Prostate gland (tissue), 2 donors: ENCODE results near the gene ARL2BP. TPM values are rescaled to one million over a fixed set of nuclear protein-coding genes. Genes with fewer than 3 reads are reported as not detected.
"Not testable (repeated sequence)": the region's sequence is repeated elsewhere in the genome, so short reads cannot be mapped to it uniquely, and the experiment has no call there.

Source experiments
- DNase-seq: peaks from one replicate; pipeline ENCODE4 v3.0.0-alpha.2; 2019; ENCODE audit warnings: low spot score
- H3K27ac ChIP-seq, 2 donors: fragments of 200-600 bp; sonication (generic); 2 replicates each; pipeline ENCODE4 v1.5.1; 2017 to 2019
- H3K27me3 ChIP-seq: fragments of 200-600 bp; sonication (generic); replicated peaks from 2 replicates; pipeline ENCODE4 v1.5.1; 2019; ENCODE audit not compliant: insufficient read depth
- H3K36me3 ChIP-seq, 2 donors: fragments of 200-600 bp; sonication (generic); 1 replicate in 1 of 2; 2 replicates in 1 of 2; pipeline versions ENCODE4 v1.5.1 to v1.8.1; 2017 to 2019
- H3K4me1 ChIP-seq: fragments of 200-600 bp; sonication (generic); replicated peaks from 2 replicates; pipeline ENCODE4 v1.5.1; 2019
- H3K4me3 ChIP-seq, 2 donors: fragments of 200-600 bp; sonication (generic); 2 replicates each; pipeline ENCODE4 v1.5.1; 2017 to 2019
- H3K9me3 ChIP-seq: fragments of 200-600 bp; sonication (generic); 2 replicates; pipeline ENCODE4 v1.5.1; 2017
- POLR2A ChIP-seq: fragments of 450-650 bp; IDR thresholded peaks from one replicate; pipeline ENCODE4 v1.6.1; 2016; ENCODE audit warnings: antibody characterized with exemption, mild to moderate bottlenecking
- POLR2AphosphoS5 ChIP-seq: sonication (generic); formaldehyde crosslinking; IDR thresholded peaks from one replicate; pipeline ENCODE4 v1.6.1; 2017; ENCODE audit warnings: antibody characterized with exemption
- WGBS: methylation state at CpG from one replicate; pipeline ENCODE4 v1.1.5; 2018; 5-methylcytosine and 5-hydroxymethylcytosine counted together
- intact Hi-C: fragments of 100-400 bp; cut with DNase I; formaldehyde crosslinking; loops from one replicate; pipeline ENCODE4 v1.14.2; 2022
- total RNA-seq, 2 donors: library from RNA; depleted of rRNA; stranded (reverse); fragments of >200 nt; gene quantifications; one replicate each; pipeline ENCODE4 v1.1.0, GENCODE V29; 2016
- TF ChIP-seq, protein P1 (sequence below), 4 experiments: fragments of 200-600 bp in 2 of 4; fragments of 450-650 bp in 2 of 4; sonication (generic) in 2 of 4; IDR thresholded peaks; 1 replicate in 3 of 4; 2 replicates in 1 of 4; pipeline ENCODE4 v1.5.1; 2016 to 2019; ENCODE audit warnings: antibody characterized with exemption in 4 of 4, mild to moderate bottlenecking in 2 of 4, moderate library complexity in 2 of 4

ARL2BP gene
- total RNA-seq, result 10 to 100 TPM; 62.3 to 81.4 TPM

DNA sequence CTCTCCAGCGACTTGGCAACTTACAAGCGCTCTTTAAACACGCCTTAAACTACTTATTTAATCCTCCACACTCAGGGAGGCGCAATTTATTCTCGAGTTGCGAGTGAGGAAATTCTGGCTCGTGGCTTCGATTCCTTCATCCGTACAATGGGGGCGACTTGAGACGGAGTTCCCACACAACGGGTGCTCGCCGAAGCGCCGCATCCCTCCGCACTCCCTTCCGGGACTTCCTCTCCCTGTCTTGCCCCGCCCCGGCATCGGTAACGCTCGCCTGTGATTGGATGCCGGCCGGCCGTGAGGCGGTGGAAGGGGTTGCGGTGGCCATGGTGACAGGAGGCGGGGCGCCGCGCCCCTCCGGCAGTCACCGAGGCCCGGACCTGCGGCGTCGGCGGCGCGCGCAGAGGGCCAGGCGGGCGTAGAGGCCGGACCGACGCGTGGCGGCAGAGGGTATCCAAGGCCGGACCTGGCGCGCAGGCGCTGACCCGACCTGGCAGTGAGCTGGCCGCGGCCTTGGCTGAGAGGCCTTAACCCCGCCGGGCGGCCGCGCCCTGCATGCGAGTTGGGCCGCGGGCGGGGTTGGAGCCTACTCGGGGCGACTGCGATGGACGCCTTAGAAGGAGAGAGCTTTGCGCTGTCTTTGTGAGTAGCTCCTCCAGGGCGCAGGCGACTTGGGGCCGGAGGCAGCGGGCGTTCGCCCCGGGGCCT, at the start of gene ARL2BP:
TSS of gene ARL2BP (plus strand) at position 493 of the 705 bp plus-strand sequence. CDS start at position 602, 109 bp downstream.
- peak; percentile 98 for DNase-seq
- WGBS, result under 1% methylated on average over 37 of the region's 77 CpGs
- intact Hi-C loops, result loop anchor here (5.0 kb wide), 2 partner anchors 37 to 52 kb away; partner anchors contain the start of gene PLLP

DNA sequence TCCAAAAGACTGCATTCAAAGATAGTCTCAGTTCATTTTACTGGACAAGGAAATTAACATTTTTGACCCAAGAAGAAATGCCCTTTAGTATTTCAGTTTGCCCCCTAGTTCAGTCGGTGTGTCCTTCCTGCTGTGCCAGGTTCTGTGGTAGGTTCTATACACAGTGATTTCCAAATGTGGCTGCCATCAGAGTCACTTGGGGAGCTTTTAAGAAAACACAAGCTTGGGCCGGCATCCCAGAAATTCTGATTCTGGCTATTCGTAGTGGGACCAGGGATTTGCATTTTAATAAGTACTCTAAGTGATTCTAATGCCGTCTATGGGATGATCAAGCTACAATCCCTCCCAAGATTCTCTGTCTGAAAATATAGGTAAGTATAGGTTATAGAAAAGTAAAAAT, 48.8 kb upstream of the ARL2BP start:
- intact Hi-C loops, result no loop called here
- no peak overlapping the region for H3K4me3 ChIP-seq
- no peak for TF ChIP-seq POLR2A
- TF ChIP-seq POLR2AphosphoS5, result no peak
- TF ChIP-seq, protein P1, sequence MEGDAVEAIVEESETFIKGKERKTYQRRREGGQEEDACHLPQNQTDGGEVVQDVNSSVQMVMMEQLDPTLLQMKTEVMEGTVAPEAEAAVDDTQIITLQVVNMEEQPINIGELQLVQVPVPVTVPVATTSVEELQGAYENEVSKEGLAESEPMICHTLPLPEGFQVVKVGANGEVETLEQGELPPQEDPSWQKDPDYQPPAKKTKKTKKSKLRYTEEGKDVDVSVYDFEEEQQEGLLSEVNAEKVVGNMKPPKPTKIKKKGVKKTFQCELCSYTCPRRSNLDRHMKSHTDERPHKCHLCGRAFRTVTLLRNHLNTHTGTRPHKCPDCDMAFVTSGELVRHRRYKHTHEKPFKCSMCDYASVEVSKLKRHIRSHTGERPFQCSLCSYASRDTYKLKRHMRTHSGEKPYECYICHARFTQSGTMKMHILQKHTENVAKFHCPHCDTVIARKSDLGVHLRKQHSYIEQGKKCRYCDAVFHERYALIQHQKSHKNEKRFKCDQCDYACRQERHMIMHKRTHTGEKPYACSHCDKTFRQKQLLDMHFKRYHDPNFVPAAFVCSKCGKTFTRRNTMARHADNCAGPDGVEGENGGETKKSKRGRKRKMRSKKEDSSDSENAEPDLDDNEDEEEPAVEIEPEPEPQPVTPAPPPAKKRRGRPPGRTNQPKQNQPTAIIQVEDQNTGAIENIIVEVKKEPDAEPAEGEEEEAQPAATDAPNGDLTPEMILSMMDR (IDR thresholded peaks at IDR 0.05), result no peak
- H3K36me3 ChIP-seq, result no peaks in the 10 kb centered on the region
- no peak for DNase-seq
- H3K27me3 ChIP-seq, result no peaks in the 10 kb centered on the region
- H3K9me3 ChIP-seq, result no peaks in the 10 kb centered on the region
- WGBS, result 61% methylated on average over 4 of the region's 4 CpGs
- H3K27ac ChIP-seq, result no peak overlapping the region
- H3K4me1 ChIP-seq, result peaks cover 6% of the 10 kb centered on the region

More for the DNA sequence above, at the start of gene ARL2BP:
- Histone ChIP-seq H3K27ac (peak within 1 kb of the TSS; percentile 82 to 90), H3K27me3 (no peaks in the 10 kb centered on the region), H3K4me3 (peak within 1 kb of the TSS; percentile 73), H3K4me1 (no peaks in the 10 kb centered on the region), H3K9me3 (no peaks in the 10 kb centered on the region), H3K36me3 (peaks cover 0 to 6% of the 10 kb centered on the region in 2 donors)
- TF ChIP-seq, protein P1 (IDR thresholded peaks at IDR 0.05), result peak in 2 of 4 experiments; percentile 3 to 8
- peak; percentile 89 for TF ChIP-seq POLR2A
- peak; percentile 95 for TF ChIP-seq POLR2AphosphoS5

DNA sequence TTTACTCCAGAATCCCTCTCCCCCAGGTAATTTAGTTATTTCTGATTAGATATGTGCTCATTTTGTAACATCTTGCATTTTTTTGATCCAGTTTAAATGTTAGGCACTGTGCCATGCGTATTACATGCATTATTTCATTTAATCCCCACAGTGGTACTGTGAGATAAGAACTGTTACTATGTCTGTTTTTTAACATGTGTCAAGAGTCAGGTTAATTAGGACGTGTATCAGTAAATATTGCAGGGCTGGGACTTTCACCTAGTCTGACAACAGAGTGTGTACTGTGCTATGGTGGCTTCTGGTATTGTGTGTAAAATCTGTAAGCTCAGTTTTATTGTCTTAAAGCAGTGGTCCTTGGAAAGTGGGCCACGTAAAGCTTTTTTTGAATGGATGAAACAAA, 48.3 kb upstream of the ARL2BP start:
- Histone ChIP-seq H3K27me3 (no peaks in the 10 kb centered on the region), H3K27ac (no peak overlapping the region), H3K4me1 (peaks cover under 1% of the 10 kb centered on the region), H3K36me3 (no peaks in the 10 kb centered on the region), H3K9me3 (no peaks in the 10 kb centered on the region), H3K4me3 (no peak overlapping the region)
- DNase-seq, result no peak
- intact Hi-C loops, result no loop called here
- TF ChIP-seq, protein P1 (IDR thresholded peaks at IDR 0.05), result no peak
- TF ChIP-seq POLR2AphosphoS5 (no peak), POLR2A (no peak)
- 63% methylated on average over 3 of the region's 3 CpGs for WGBS

DNA sequence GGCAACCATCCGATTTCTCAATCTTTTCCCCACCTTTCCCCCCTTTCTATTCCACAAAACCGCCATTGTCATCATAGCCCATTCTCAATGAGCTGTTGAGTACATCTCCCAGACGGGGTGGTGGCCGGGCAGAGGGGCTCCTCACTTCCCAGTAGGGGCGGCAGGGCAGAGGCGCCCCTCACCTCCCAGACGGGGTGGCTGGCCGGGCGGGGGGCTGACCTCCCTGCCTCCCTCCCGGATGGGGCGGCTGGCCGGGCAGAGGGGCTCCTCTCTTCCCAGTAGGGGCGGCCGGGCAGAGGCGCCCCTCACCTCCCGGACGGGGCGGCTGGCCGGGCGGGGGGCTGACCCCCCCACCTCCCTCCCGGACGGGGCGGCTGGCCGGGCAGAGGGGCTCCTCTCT, 44.7 kb upstream of the ARL2BP start:
- H3K4me3 ChIP-seq, DNase-seq, H3K4me1 ChIP-seq, H3K27me3 ChIP-seq, H3K27ac ChIP-seq, H3K36me3 ChIP-seq, intact Hi-C loops, H3K9me3 ChIP-seq: not testable (repeated sequence)
- 95% methylated on average over 11 of the region's 24 CpGs for WGBS

DNA sequence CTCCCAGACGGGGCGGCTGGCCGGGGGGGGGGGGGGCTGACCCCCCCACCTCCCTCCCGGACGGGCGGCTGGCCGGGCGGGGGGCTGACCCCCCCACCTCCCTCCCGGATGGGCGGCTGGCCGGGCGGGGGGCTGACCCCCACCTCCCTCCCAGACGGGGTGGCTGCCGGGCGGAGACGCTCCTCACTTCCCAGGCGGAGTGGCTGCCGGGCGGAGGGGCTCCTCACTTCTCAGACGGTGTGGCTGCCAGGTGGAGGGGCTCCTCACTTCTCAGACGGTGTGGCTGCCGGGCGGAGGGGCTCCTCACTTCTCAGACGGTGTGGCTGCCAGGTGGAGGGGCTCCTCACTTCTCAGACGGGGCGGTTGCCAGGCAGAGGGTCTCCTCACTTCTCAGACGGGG, 44.1 kb upstream of the ARL2BP start:
- 94% methylated on average over 20 of the region's 27 CpGs for WGBS
- H3K27me3 ChIP-seq, DNase-seq, H3K4me1 ChIP-seq, H3K36me3 ChIP-seq, intact Hi-C loops, H3K27ac ChIP-seq, H3K9me3 ChIP-seq, H3K4me3 ChIP-seq: not testable (repeated sequence)
